PFSK-1 (cell line): ENCODE measurements around the gene LIF.

Source experiments
- FOXP2 ChIP-seq: optimal IDR thresholded peaks from 2 replicates; pipeline ENCODE3; 2011; ENCODE audit warnings: borderline replicate concordance, control low read depth, inconsistent platforms; ENCODE audit not compliant: insufficient read depth; ENCODE audit errors: extremely low read length, extremely low read depth
- POLR2AphosphoS5 ChIP-seq: IDR thresholded peaks from 2 replicates; pipeline ENCODE4 v1.6.1; 2012; ENCODE audit warnings: low read depth, mild to moderate bottlenecking, control low read depth, low read length, moderate library complexity
- REST ChIP-seq, 2 experiments: IDR thresholded peaks; 2 replicates each; pipeline versions ENCODE4 v1.6.1 to v1.8.0; 2011 to 2012; ENCODE audit warnings: low read depth in 2 of 2, low read length in 2 of 2, control low read depth in 1 of 2, inconsistent platforms in 1 of 2, mild to moderate bottlenecking in 1 of 2, moderate library complexity in 1 of 2; ENCODE audit not compliant: insufficient read depth in 1 of 2
- SIN3A ChIP-seq: IDR thresholded peaks from 2 replicates; pipeline ENCODE4 v1.6.1; 2012; ENCODE audit warnings: mild to moderate bottlenecking, low read length, moderate library complexity, borderline replicate concordance; ENCODE audit not compliant: insufficient read depth
- TAF1 ChIP-seq: IDR thresholded peaks from 2 replicates; pipeline ENCODE4 v1.6.1; 2012; ENCODE audit warnings: low read length, control low read depth, borderline replicate concordance; ENCODE audit not compliant: insufficient read depth

Gene LIF

DNA sequence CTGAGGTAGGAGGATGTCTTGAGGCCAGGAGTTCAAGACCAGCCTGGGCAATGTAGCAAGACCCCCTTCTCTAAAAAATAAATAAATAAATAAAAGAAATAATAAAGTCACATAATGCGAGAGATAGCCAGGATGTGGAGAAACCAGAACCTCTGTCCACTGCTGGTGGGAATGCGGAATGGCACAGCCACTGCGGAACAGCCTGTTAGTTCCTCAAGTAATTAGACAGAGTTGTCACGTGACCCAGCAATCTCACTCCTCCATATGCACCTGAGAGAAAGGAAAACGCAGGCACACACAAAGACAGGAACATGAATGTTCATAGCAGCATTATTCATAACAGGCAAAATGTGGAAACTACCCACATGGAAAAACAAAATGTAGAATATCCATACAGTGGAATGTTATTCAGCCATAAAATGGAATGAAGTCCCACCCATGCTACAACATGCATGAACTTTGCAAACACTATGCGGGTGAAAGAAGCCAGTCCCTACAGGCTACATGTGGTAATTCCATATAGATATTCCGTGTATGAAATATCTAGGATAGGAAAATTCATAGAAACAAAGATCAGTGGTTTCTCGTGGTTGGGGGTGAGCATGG lies 27.4 kb downstream of the LIF start:
- TF ChIP-seq FOXP2 (no peak), TAF1 (no peak), POLR2AphosphoS5 (no peak)

- TF ChIP-seq SIN3A (no peak), POLR2AphosphoS5 (no peak), FOXP2 (no peak), TAF1 (no peak), REST (IDR thresholded peaks at IDR 0.05; ENCODE audit: insufficient read depth in 1 of 2, low read depth in 2 of 2, low read length in 2 of 2) (no peak)
Measured at GRCh38 chr22:30217698-30218560, 28.6 kb downstream of the LIF start.

DNA sequence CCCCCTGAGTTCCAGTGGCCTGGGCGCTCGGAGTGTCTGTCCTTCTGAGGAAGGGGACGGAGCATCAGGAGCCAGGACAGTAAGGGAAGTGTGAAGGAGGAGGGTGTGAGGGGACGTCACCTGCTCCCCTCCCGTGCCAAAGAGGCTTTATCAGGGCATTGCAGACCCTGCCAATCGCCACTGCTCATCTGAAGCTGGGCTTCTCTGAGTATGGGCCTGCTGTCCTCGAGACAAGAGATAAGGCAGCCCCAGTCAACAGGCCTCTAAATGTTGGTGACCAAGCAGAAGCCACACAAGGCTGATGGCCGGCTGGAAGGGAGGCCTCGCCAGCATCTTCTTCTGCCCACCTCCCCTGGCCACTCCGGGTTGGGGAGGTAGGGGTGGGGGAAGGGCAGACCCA lies 29.8 kb downstream of the LIF start:
- no peak for TF ChIP-seq FOXP2

DNA sequence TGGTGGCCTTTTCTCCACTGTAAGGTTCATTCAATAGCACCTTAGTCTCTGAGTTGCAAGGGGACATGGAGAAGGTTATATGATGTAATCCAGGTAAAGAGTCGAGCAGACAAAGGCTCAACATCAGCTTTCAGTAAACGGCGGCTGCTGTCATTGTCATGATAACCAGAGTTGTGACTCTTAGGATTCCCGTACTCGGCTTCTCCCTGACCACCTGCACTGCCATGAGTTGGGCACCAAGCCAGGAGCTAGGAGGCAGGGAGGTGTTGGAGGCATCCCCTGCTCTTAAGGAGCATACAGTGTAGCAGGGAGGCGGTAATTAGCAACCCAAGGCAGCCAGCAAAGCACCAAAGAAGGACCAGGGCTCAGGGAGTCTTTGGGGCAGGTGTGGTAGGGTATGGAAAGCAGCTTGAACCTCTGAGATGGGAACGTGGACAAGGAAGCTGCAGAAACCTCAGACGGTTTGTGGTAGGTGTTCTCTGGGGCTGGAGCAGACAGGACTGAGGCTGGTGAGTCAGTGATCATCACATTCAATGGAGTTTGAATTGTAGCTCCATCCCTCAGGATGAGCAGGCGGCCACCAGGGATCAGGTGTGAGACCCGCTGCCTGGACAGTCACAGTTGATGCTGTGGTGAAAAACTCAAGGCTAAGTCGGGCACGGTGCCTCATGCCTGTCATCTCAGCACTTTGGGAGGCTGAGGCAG lies 31.7 kb downstream of the LIF start:
- TF ChIP-seq POLR2AphosphoS5, result no peak
- TF ChIP-seq FOXP2, result no peak

GRCh38 chr22:30212996-30213441 lies 33.5 kb downstream of the LIF start:
- TF ChIP-seq FOXP2 (no peak), POLR2AphosphoS5 (no peak), TAF1 (no peak), SIN3A (no peak), REST (IDR thresholded peaks at IDR 0.05; ENCODE audit: insufficient read depth in 1 of 2, low read depth in 2 of 2, low read length in 2 of 2) (no peak)

DNA sequence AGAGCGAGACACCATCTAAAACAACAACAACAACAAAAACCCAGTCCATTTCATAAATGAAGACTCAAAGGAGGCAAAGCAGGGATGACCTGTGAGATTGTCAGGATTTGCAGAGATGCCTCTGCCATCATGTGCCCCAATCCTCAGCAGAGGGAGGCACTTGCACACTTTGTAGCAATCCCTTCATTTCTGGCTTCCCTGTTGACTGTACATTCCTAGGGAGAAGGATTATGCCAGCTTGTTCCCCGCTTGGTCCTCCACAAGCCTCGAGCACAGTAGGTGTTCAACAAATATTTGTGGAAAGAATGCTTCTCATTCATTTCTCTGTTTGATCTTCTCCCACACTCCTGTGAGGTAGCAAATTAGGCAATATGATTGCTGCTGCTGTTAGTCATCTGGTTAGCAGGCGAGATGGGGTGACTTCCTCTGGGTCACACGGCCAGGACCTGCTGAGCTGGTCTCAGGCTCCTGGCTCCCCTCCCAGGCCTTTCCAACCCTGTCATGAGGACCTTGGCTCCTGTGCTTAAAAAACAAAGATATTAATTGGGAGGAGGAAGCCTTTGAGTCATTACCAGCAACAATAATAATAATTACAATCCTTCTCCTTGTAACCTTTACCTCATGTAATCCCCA lies 34.1 kb downstream of the LIF start:
- no peak for TF ChIP-seq TAF1
- no peak for TF ChIP-seq REST (IDR thresholded peaks at IDR 0.05; ENCODE audit: insufficient read depth in 1 of 2, low read depth in 2 of 2, low read length in 2 of 2)
- no peak for TF ChIP-seq FOXP2
- TF ChIP-seq SIN3A, result no peak
- no peak for TF ChIP-seq POLR2AphosphoS5
